ENCODE measurements around the gene PHETA1.

Gene PHETA1

GRCh38 chr12:111368788-111369495, at the start of gene PHETA1:
Gene PHETA1 (minus strand): TSS chr12:111369095. CDS start chr12:111363427, 5,668 bp downstream.
- peak; percentile 92 for DNase-seq (ENCODE audit: extremely low spot score)
- CTCF ChIA-PET, result interaction anchor here (1.2 to 1.7 kb wide), 2 partner anchors 28 to 83 kb away, joined by 3 to 8 read pairs; no protein-coding TSS in a partner anchor
- TF ChIP-seq HDGF (IDR thresholded peaks at IDR 0.05; ENCODE audit: borderline replicate concordance) (no peak), ARNT (IDR thresholded peaks at IDR 0.05) (no peak), L3MBTL2 (conservative IDR thresholded peaks at IDR 0.05) (peak; percentile 60), ELF4 (IDR thresholded peaks at IDR 0.05) (no peak), PKNOX1 (IDR thresholded peaks at IDR 0.05) (peak; percentile 72), SP1 (IDR thresholded peaks at IDR 0.05) (peak; percentile 51; the same call in 1 of the 2 replicates), CTBP1 (IDR thresholded peaks at IDR 0.05; ENCODE audit: borderline replicate concordance) (no peak), ZNF384 (IDR thresholded peaks at IDR 0.05) (no peak), LEF1 (IDR thresholded peaks at IDR 0.05; ENCODE audit: borderline replicate concordance) (no peak)
- POLR2A ChIA-PET, result interaction anchor here (1.0 to 2.0 kb wide), 4 partner anchors 9 to 398 kb away, joined by 3 to 5 read pairs (median 3); partner anchors contain the start of gene ALDH2

GRCh38 chr12:111418594-111418880, 49.6 kb upstream of the PHETA1 start:
- ChIA-PET POLR2A (no interaction called here), CTCF (no interaction called here)
- no peak for DNase-seq (ENCODE audit: extremely low spot score)
- TF ChIP-seq HDGF (IDR thresholded peaks at IDR 0.05; ENCODE audit: borderline replicate concordance), result no peak
- TF ChIP-seq CTBP1 (IDR thresholded peaks at IDR 0.05; ENCODE audit: borderline replicate concordance), result no peak
- TF ChIP-seq FOXA1 (IDR thresholded peaks at IDR 0.05), result no peak
- TF ChIP-seq FOXK2 (IDR thresholded peaks at IDR 0.05), result no peak
- TF ChIP-seq LEF1 (IDR thresholded peaks at IDR 0.05; ENCODE audit: borderline replicate concordance), result no peak
- no peak for TF ChIP-seq TARDBP (IDR thresholded peaks at IDR 0.05)
- no peak for TF ChIP-seq NFRKB (IDR thresholded peaks at IDR 0.05)
- no peak for TF ChIP-seq SP1 (IDR thresholded peaks at IDR 0.05)
- no peak for TF ChIP-seq ZNF384 (IDR thresholded peaks at IDR 0.05)
- TF ChIP-seq ELF4 (IDR thresholded peaks at IDR 0.05), result no peak
- TF ChIP-seq FOXM1 (IDR thresholded peaks at IDR 0.05; ENCODE audit: borderline replicate concordance), result no peak
- TF ChIP-seq SUZ12 (IDR thresholded peaks at IDR 0.05), result no peak
- TF ChIP-seq ARNT (IDR thresholded peaks at IDR 0.05), result no peak
- TF ChIP-seq L3MBTL2 (conservative IDR thresholded peaks at IDR 0.05), result no peak
- TF ChIP-seq BHLHE40 (IDR thresholded peaks at IDR 0.05; ENCODE audit: borderline replicate concordance), result no peak
- no peak for TF ChIP-seq PKNOX1 (IDR thresholded peaks at IDR 0.05)

DNA sequence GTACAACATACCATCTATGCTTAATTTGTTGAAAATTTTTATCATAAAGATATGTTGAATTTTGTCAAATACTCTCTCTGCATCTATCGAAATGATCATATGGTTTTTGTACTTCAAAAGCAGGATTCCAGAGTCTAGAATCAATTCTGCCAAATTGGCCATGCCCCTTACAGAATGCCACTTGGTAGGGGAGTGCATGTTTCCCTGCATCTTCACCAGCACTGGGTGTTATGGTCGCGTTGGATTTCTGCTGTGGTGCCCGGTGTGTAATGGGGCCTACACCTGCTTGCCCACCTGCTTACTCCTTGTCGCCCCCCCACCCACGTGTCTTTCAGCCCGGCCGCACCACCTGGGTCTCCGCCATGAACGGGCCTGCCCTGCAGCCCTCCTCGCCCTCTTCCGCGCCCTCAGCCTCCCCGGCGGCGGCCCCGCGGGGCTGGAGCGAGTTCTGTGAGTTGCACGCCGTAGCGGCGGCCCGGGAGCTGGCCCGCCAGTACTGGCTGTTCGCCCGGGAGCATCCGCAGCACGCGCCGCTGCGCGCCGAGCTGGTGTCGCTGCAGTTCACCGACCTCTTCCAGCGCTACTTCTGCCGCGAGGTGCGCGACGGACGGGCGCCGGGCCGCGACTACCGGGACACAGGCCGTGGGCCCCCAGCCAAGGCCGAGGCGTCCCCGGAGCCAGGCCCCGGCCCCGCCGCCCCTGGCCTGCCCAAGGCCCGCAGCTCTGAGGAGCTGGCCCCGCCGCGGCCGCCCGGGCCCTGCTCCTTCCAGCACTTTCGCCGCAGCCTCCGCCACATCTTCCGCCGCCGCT, 49.1 kb upstream of the PHETA1 start:
- POLR2A ChIA-PET, result no interaction called here
- DNase-seq (ENCODE audit: extremely low spot score), result no peak
- CTCF ChIA-PET, result no interaction called here
- no peak for TF ChIP-seq SUZ12 (IDR thresholded peaks at IDR 0.05)
- TF ChIP-seq TARDBP (IDR thresholded peaks at IDR 0.05), result no peak
- no peak for TF ChIP-seq BHLHE40 (IDR thresholded peaks at IDR 0.05; ENCODE audit: borderline replicate concordance)
- no peak for TF ChIP-seq ZNF384 (IDR thresholded peaks at IDR 0.05)
- TF ChIP-seq PKNOX1 (IDR thresholded peaks at IDR 0.05), result no peak
- no peak for TF ChIP-seq ARNT (IDR thresholded peaks at IDR 0.05)
- no peak for TF ChIP-seq FOXK2 (IDR thresholded peaks at IDR 0.05)
- no peak for TF ChIP-seq FOXM1 (IDR thresholded peaks at IDR 0.05; ENCODE audit: borderline replicate concordance)
- TF ChIP-seq L3MBTL2 (conservative IDR thresholded peaks at IDR 0.05), result no peak
- TF ChIP-seq FOXA1 (IDR thresholded peaks at IDR 0.05), result no peak
- TF ChIP-seq NFRKB (IDR thresholded peaks at IDR 0.05), result no peak
- TF ChIP-seq LEF1 (IDR thresholded peaks at IDR 0.05; ENCODE audit: borderline replicate concordance), result no peak
- no peak for TF ChIP-seq ELF4 (IDR thresholded peaks at IDR 0.05)
- no peak for TF ChIP-seq SP1 (IDR thresholded peaks at IDR 0.05)

DNA sequence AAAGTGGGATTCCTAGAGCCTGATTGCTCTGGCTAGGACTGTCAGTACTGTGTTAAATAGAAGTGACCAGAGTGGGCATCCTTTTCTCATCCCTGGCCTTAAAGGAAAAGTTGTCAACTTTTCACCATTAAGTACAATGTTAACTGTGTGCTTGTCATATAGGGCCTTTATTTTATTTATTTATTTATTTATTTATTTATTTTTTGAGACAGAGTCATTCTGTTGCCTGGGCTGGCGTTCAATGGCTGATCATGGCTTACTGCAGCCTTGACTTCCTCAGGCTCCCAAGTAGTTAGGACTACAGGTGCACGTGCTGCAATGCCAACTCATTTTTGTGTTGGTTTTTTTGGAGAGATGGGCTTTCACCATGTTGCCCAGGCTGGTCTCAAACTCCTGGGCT, 48.4 kb upstream of the PHETA1 start:
- ChIA-PET CTCF (interaction anchor here (1.0 kb wide), 1 partner anchor 21 kb away, joined by 3 read pairs; no protein-coding TSS in a partner anchor), POLR2A (no interaction called here)
- no peak for DNase-seq (ENCODE audit: extremely low spot score)
- TF ChIP-seq FOXK2 (IDR thresholded peaks at IDR 0.05) (no peak), FOXM1 (IDR thresholded peaks at IDR 0.05; ENCODE audit: borderline replicate concordance) (no peak), ARNT (IDR thresholded peaks at IDR 0.05) (no peak), NFRKB (IDR thresholded peaks at IDR 0.05) (no peak), TARDBP (IDR thresholded peaks at IDR 0.05) (no peak), BHLHE40 (IDR thresholded peaks at IDR 0.05; ENCODE audit: borderline replicate concordance) (no peak)

DNA sequence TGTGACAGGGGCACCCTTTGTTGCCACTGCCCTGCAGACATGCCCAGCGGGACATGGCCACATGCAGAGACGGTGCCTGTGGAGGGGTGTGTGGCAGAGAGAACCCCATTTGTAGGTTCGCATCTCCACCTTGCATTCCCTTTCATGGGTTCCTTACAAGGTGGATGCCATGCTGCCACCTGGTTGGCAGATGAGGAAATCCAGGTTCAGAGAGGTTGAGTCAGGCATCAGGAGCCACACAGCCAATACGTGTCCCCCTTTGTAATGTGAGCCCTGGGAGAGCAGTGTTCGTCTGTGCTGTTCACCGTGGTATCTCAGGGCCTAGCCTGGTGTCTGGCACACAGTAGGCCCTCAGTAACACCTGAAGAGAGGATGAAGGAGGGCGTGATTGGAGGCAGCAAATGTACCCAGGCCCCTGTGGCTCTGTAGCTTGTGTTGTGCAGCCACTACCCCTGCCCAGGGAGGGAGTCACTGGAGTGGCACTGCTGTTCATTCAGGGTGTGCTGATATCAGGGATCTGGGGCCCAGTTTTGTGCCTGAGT, 45.9 kb upstream of the PHETA1 start:
- POLR2A ChIA-PET, result no interaction called here
- DNase-seq (ENCODE audit: extremely low spot score), result no peak
- TF ChIP-seq LEF1 (IDR thresholded peaks at IDR 0.05; ENCODE audit: borderline replicate concordance) (no peak), ZNF384 (IDR thresholded peaks at IDR 0.05) (no peak), NFRKB (IDR thresholded peaks at IDR 0.05) (no peak), FOXA1 (IDR thresholded peaks at IDR 0.05) (no peak), CTBP1 (IDR thresholded peaks at IDR 0.05; ENCODE audit: borderline replicate concordance) (no peak), FOXM1 (IDR thresholded peaks at IDR 0.05; ENCODE audit: borderline replicate concordance) (no peak), TARDBP (IDR thresholded peaks at IDR 0.05) (no peak), HDGF (IDR thresholded peaks at IDR 0.05; ENCODE audit: borderline replicate concordance) (no peak), L3MBTL2 (conservative IDR thresholded peaks at IDR 0.05) (no peak), ARNT (IDR thresholded peaks at IDR 0.05) (no peak), FOXK2 (IDR thresholded peaks at IDR 0.05) (no peak), ELF4 (IDR thresholded peaks at IDR 0.05) (no peak), SP1 (IDR thresholded peaks at IDR 0.05) (no peak), BHLHE40 (IDR thresholded peaks at IDR 0.05; ENCODE audit: borderline replicate concordance) (no peak), PKNOX1 (IDR thresholded peaks at IDR 0.05) (no peak), SUZ12 (IDR thresholded peaks at IDR 0.05) (no peak)
- CTCF ChIA-PET, result no interaction called here

Measured in HEK293T (cell line).